Right hindlimb (tissue), 1 donor: ENCODE results near the gene PUS7L.
"Not testable (repeated sequence)": the region's sequence is repeated elsewhere in the genome, so short reads cannot be mapped to it uniquely, and the experiment has no call there.

Experiments
- DNase-seq: peaks from one replicate; pipeline ENCODE4 v3.0.0-alpha.2; 2018

PUS7L gene

GRCh38 chr12:43749016-43749415, 9.6 kb downstream of the PUS7L start:
- no peak for DNase-seq

DNA sequence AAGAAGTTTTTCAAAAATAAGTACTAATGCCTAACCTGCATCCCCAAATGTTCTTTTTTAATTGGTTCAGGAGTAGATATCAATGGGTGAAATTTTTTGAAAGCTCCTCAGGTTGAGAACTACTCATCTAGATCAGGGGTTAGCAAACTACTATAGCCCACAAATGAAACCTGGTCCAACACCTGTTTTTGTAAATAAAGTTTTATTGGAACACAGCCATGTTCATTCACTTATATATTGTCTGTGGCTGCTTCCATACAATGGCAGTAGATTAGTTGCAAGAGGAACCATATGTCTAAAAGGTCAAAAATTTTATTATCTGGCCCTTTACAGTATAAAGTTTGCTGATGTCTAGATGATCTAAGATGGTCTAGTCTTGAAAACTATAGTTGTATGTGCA, 13.8 kb downstream of the PUS7L start:
- no peak for DNase-seq

- DNase-seq: no peak
These were observed 16.5 kb downstream of the PUS7L start for GRCh38 chr12:43742106-43742505.

DNA sequence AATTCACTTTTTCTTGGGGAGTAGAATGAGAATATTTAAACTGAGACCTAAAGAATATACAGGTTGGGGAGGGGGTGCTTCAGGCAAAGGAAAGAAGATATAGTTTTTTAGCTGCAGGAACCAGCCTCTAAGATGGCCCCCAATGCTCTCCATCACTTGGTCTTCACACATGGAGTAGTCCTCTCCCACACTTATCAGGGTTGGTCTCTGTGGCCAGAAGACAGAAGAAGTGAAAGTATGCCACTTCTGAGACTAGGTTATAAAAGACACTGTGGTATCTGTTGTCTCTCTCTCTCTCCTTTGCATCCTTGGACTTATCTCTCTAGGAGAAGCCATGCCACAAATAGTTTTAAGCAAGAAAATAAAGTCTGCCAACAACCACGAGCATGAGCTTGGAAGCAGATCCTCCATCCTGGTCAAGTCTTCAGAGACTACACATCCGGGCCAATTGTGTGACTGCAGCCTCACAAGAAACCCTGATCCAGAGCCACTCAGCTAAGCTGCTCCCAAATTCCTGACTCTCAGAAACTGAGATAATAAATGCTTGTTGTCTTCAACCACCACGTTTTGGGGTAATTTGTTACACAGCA, 18.0 kb downstream of the PUS7L start:
- no peak for DNase-seq

- DNase-seq: no peak
These were observed 20.9 kb downstream of the PUS7L start for GRCh38 chr12:43737646-43738045.

DNA sequence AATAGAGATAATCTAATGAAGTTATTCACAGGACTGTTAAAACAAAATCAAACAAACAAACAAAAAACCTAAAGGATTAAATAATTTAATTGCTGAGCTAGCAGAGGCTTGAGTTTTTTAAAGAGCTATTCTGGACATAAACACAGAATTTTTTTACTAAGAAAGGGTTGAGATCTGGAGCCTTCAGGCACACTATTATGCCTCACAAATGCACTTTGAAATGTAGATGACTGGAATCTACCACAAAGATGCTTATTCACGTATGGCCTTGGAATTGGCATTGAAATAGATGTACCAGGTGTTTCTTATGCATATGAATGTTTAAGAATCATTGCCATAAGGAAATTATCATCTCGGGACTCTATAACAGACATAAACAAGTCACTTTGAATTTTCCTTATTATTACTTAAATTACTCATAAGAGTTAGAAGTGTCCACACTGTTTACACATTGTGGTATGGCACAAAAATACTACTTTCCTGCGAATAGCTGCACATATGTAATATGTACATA, 21.6 kb downstream of the PUS7L start:
- no peak for DNase-seq

- DNase-seq: no peak
These were observed 24.9 kb downstream of the PUS7L start for GRCh38 chr12:43733687-43734086.

DNA sequence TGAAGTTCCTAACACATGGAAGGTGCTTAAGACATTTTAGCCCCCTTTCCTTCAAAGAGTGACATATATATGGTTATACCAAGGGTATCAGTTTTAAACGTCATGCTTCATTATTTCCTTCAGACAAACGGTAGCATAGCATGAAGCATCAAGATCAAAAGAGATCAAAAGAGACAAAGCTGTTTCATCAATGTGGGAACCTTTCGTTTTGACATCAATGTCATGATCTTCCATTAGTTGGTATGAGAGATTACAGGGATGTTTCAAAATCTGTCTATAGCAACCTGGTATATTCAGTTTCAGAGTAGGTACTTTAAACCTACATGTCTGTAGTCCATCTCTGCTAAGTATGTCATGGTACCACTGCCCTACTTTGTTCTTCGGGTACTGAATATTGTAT, 28.3 kb downstream of the PUS7L start:
- no peak for DNase-seq

DNA sequence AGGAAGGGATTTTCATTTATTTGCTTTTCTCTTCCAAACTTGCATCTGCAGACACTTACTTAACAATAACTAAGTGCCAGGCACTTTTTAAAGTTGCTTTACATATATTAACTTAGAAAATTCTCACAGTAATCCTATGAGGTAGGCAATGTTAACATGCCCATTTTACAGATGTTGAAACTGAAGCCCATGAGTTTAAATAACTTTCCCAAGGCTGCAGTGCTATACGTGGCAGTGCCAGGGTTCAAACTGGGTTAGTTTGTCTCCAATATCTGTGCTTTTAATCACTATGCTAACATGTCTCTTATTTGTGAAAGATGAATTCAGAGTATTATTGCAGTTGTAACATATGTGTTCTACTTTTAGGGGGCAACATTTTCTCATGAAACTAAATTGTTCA, 29.9 kb downstream of the PUS7L start:
- DNase-seq: no peak

- no peak for DNase-seq
These were observed 30.5 kb downstream of the PUS7L start for GRCh38 chr12:43728117-43728516.

DNA sequence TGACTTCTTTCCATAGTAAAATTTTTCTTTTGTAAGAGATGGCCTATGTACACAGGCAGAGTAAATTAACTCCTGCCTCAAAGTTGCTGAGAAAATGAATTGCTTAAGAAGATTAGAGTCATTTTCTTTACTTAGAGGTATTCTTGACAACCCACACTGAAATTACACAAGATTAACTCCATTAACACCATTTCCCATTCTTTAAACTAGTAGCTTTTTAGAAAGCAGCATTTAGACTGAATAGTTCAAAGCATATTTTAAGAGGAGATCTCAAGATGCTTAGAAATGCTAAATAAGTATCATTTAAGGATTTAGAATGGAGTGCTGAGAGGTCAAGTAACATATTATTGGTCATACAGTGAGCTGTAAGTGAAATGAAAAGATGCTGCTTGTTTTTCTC, 35.5 kb downstream of the PUS7L start:
- DNase-seq: no peak

GRCh38 chr12:43722621-43723020, 36.0 kb downstream of the PUS7L start:
- DNase-seq: no peak

DNA sequence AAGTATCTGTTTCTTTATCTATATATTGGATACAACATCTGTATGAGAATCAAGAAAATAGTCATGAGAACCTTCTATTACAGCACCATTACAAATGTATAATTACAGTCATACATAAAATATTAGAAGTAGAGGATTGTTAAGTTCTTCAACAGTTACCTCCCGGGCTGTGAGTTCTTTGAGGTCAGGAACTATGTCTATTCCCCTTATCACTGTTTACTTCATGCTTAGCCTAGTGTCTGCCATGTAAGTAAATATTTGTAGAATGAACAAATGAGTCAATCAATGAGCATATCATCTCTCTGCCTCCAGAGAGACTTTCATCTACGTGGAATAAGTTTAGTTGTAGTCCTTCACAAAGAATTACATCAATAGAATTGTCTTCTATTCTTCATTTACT, 47.2 kb downstream of the PUS7L start:
- DNase-seq: no peak

DNA sequence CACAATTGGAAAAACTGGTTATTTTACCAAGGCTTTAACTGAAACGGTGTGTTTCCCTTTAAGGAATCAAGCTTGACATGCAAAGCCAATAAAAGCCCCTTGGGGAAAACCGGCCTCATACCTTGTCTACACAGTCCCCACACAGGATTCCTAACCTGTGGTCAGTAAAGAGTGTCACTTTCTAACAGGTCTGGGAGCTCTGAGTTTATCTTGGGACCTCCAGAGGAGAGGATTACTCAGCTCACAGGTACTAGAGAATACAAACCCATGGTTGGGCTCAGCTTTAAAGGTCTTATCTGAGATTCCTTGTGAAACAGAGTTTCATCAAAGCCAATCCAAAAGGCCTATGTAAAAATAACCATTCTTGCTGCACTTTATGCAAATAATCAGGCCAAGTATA, 54.8 kb downstream of the PUS7L start:
- not testable (repeated sequence) for DNase-seq

DNA sequence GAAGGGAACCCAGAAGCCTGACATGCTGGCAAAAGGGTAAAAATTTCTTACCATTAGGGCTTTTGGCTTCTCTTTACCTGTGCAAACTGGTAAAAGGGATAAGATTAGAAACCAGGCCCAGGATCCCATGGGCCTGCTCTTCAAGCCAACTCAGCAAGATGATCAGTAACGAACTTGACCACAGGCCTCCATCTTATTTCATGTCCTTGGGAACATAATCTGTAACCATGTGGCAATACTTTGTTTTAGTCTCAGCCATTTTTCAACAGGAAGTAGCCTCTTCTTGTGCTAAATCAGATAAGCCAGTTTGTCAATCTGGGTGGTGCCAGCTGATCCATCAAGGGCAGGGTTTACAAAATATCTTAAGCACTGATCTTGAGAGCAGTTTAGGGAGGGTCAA, 57.4 kb downstream of the PUS7L start:
- not testable (repeated sequence) for DNase-seq

GRCh38 chr12:43696154-43696553, 62.4 kb downstream of the PUS7L start:
- DNase-seq: no peak

DNA sequence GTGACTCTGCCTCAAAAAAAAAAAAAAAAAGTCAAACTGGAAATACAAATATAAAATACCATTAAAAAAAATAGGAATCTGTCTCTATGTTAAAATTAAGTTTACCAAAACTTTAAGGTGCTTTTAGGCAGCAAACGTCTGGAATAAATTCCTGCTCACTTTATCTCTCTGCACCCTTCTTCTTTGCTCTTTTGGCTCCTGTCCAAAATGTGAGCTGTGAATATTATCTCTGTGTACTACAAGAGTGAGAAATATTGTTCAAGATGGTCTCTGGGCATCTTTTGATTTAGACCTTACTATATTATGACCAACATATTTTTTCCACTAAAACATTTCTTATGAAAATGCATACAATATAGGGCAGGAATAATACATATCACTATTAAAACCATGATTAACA, 63.7 kb downstream of the PUS7L start:
- DNase-seq: no peak

- DNase-seq: no peak
These were observed 66.5 kb downstream of the PUS7L start for GRCh38 chr12:43692064-43692463.

DNA sequence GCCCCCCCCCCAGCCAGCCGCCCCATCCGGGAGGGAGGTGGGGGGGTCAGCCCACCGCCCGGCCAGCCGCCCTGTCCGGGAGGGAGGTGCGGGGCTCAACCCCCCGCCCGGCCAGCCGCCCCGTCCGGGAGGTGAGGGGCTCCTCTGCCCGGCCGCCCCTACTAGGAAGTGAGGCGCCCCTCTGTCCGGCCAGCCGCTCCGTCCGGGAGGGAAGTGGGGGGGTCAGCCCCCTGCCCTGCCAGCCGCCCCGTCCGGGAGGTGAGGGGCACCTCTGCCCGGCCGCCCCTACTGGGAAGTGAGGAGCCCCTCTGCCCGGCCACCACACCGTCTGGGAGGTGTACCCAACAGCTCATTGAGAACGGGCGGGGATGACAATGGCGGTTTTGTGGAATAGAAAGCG, 73.1 kb downstream of the PUS7L start:
- not testable (repeated sequence) for DNase-seq

DNA sequence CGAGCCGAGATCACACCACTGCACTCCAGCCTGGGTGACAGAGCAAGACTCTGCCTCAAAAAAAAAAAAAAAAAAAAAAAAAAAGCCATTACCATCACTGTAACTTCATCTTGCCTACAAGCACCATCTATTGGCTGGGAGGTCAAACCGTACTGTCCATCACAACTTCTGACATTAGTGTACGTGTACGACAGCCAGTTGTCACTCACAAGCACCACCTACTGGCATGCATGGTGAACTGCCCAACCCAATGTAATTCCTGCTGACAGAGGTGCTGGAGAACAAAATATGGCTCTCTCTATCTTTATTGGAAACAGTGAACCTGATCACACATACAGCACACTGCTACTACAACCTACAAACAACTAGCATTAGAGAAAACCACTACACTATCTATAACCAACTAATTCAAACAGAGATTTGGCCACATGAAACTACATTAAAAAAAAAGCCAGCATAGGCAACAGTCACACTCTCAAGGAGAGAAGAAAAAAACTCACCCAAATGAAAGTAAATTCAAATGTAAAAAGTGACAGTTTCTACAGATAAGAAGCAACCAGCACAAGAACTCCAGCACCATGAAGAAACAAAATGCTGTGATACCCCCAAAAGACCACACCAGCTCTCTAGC, 82.3 kb downstream of the PUS7L start:
- no peak for DNase-seq

DNA sequence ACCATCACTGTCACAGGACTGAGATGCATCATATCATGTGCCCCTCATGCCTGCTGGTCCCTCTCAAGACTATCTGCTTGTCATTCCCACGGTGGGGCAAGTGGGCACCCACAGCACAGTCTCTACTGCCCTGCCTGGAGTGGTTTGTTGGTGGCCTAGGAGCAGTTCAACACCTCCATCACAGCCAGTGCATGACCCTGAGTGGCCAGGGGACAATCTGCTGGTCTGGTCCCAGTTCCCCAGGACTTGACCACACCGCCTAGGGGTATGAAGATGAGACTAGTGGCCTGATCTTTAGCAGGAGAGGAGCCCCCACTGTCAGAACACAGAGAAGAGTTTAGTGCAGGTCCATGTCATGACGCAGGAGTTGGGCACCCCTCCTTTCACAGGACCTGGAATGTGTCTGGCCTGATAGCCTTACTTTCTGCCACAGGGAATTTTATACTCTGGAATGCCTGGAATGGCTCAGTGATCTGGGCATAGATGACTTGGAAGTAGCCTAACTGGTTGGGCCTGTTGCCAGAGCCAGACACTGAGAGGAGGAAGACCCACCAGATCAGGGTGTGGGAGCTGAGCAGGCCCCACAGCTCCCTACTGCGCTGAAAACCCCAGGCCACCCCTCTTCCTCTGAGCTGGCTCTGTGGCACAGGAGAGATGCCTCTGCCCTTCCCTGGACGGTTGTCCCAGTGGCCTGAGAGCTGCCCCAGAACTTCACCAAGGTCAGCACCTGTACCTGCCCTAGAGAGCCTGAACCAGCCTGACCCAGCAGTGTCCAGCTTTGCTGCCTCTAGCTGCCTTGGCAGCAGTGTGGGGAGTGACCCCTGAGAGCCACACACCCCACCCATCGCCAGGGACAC, 83.3 kb downstream of the PUS7L start:
- no peak for DNase-seq

DNA sequence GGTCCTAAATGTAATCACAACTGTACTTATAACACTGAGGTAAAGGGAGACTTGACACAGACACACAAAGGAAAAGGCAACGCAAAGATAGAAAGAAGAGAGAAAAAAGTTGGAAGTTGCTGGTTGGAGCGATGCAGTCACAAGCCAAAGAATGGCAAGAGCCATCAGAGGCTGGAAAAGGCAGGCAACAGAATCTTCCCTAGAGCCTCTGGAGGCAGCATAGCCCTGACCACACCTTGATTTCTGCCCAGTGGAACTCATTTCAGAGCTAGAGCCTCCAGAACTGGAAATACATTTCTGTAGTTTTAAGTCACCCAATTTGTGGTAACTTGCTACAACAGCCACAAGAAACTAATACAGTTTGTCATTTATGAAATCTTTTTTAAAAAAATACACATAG, 89.2 kb downstream of the PUS7L start:
- DNase-seq: no peak
